SW 1271 (cell line): Measurements from ENCODE around the gene MRPL54.

Experiments
- DNase-seq, 2 experiments: peaks; one replicate each; lab custom pipeline; 2025; lab: John Stamatoyannopoulos, UW

Gene MRPL54

DNA sequence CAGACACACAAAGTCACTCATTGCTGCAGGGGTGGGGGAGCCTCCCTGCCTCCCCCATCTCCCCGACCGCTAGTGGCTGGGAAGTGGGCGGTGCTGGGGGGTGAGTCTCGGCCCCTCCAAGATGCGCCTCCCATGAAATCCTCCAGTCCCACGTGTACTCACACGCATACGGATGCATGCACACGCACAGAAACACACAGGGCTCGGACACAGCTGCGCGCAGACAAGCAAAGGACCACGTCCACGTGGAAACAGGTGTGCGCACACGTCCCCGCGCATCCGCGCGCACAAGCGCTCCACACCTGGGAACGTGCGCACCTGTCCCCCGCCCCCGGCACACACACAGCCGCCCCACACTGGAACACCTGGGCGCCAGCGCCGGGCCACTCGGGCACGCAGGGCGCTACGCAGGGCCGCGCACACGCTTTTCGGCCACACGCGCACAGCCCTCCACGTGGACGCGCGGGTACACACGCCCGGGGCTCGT lies 23.0 kb downstream of the MRPL54 start:
- DNase-seq = no peak

DNA sequence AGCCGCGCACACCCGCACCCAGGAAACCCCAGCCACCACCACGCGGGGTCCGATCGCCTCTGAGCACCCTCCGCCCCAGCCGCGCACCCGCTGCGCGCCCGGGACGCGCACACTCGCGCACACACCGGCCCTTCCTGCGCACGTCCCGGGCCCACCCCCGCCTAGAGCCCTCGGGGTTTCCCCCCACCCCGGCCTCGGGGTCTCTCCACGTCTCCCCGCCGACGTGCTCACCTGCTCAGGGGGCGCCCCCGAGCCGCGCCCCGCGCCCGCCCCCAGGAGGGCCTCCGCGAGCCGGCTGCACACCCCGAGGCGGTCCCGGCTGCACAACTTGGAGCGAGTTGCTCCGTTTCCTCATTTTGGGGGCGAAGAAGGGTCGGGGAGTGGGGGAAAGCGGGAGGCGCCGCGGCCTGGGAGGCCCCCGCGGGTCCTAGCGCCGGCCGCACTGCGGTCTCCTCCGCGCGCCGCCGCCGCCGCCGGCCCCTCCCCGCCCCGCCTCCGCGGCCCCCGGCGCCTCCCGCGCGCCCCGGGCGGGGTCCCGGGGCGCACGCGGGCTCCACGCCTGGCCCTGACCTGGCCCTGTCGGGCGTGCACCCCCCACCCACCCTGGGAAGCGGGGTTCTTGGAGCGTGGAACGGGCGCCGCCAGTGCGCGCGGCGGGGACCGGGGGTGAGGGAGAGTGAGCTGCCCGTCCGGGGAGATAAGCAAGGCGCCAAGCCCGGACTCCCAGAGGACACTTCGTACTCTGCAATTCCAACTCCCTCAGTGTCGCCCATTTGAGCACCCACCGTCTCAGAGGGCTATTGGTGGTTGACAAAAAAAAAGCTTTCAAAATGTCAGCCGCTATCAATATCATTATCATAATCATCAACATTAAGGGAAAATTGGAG lies 23.7 kb downstream of the MRPL54 start, which contains the start of gene MATK:
MATK (minus strand) TSS at position 444 of the 887 bp plus-strand sequence. CDS start 1,246 bp downstream, outside the sequence.
- DNase-seq = no peak

DNA sequence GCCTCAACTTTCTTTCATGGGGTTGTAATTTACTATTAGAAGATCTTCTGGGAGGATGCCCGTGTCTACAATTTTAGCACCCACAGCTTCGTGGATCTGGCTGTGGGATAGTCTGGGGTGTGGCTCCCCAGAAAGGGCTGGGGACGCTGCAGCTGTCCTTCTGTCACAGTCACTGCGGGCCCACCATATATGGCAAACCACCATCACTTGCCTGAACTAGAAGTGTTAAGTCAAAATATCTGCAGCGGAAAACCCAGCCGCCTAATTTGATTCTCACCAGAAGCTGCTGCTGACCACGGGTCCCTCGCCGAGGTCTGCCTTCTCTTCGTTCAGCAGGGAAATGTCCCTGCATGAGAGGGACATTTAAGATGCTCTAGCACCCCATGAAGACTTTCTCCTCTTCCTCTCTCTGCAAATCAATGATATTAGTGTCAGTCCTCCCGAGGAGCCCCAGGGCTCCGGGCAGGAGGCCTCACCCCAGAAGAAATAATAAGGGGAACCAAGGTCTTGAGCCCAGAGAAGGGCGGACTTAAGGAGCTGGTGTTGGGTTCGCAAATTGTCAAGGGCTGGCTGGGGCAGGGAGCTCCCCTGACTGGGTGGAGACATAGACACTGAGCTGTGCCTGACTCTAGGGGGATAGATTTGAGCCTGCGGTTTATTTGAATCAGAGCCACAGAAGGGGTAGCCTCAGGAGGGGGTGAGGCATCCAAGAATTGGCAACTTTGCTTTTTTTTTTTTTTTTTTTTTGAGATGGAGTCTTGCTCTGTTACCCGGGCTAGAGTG lies 26.7 kb downstream of the MRPL54 start:
- no peak for DNase-seq

- no peak for DNase-seq
Observed at GRCh38 chr19:3790209-3790734, 27.8 kb downstream of the MRPL54 start.

DNA sequence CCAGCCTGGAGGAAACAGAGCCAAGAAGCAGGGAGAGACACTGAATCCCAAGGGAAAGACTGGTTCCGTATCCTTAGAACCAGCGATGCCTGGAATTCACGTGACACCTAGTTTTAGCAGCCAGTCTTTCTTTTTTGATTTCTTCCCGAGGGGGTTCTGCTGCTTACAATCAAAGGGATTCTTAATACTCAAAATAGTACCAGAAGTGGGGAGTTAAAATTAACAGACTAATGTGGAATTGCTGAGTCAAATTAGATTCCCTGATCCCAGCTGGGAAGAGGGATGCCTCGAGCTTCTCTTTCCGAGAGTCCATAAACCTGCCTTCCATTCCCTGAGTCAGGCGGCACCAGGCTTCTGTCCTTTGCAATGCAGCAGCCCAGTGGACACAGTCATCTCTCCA lies 28.5 kb downstream of the MRPL54 start:
- no peak for DNase-seq

- no peak for DNase-seq
Observed at GRCh38 chr19:3792114-3792513, 29.6 kb downstream of the MRPL54 start.

- DNase-seq = no peak
Observed at GRCh38 chr19:3793799-3794198, 31.3 kb downstream of the MRPL54 start.

GRCh38 chr19:3796358-3796757 lies 33.9 kb downstream of the MRPL54 start:
- DNase-seq = no peak

GRCh38 chr19:3798137-3798536 lies 35.7 kb downstream of the MRPL54 start:
- no peak for DNase-seq

GRCh38 chr19:3800996-3801395 lies 38.5 kb downstream of the MRPL54 start:
- DNase-seq = no peak

- DNase-seq = no peak
Observed at GRCh38 chr19:3801412-3802096, 39.1 kb downstream of the MRPL54 start.

GRCh38 chr19:3803114-3803888 lies 40.8 kb downstream of the MRPL54 start:
- DNase-seq = no peak

DNA sequence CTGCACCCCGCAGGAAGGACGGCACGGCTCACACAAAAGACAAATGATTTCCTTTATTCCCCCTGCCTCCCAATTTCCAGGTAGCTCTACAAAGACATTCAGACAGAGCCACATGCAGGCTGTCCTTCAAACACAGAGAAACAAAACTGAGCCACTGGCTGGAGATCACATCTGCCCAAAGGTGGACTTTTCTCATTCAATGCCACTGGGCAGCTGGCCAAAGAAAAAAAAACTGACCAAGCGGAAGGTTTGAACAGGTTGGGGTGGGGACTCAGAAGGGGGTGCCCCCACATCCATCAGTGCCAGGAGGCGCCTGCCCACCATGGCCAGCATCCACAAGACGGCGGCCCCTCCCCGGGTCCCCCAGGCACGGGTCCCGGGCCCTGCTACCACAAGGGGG lies 41.5 kb downstream of the MRPL54 start:
- no peak for DNase-seq

- DNase-seq = no peak
Observed at GRCh38 chr19:3804429-3804828, 41.9 kb downstream of the MRPL54 start.

GRCh38 chr19:3805859-3806258 lies 43.4 kb downstream of the MRPL54 start:
- no peak for DNase-seq

GRCh38 chr19:3807131-3807480 lies 44.6 kb downstream of the MRPL54 start:
- no peak for DNase-seq

GRCh38 chr19:3807574-3808354 lies 45.3 kb downstream of the MRPL54 start:
- DNase-seq = no peak

DNA sequence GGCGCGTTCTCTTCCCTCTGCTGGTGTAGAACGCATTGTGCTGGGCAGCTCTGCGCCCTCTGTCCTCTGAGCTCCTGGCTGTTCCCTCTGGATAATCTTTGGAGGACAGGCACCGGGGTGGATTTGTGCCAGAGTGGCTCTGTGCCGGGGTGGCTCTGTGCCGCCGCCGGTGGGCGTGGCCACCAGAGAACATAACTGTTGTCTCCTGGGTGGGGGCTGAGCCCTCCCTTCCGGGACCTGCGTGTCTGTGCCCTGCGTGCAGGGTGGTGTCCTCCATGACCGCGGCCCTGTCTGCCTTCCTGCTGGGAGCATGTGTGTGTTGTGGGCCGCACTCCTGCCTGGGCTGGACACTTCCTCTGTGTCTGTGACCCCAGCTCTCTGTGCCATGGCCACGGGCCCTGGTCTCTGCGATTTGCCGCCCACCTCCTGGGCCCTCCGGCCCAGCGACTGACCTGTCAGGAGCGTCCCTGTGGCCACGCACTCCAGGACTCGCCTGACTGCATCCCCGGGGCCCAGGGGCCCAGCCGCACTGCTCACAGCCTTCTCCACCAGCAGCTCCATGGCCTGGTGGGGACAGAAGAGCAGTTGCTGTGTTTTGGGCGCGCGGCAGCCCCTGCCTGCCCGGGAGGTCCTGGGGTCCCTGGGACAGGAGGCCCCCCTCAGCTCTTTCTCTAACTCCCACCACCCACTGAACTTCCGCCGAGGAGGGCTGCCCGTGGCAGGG lies 46.1 kb downstream of the MRPL54 start:
- DNase-seq = no peak

DNA sequence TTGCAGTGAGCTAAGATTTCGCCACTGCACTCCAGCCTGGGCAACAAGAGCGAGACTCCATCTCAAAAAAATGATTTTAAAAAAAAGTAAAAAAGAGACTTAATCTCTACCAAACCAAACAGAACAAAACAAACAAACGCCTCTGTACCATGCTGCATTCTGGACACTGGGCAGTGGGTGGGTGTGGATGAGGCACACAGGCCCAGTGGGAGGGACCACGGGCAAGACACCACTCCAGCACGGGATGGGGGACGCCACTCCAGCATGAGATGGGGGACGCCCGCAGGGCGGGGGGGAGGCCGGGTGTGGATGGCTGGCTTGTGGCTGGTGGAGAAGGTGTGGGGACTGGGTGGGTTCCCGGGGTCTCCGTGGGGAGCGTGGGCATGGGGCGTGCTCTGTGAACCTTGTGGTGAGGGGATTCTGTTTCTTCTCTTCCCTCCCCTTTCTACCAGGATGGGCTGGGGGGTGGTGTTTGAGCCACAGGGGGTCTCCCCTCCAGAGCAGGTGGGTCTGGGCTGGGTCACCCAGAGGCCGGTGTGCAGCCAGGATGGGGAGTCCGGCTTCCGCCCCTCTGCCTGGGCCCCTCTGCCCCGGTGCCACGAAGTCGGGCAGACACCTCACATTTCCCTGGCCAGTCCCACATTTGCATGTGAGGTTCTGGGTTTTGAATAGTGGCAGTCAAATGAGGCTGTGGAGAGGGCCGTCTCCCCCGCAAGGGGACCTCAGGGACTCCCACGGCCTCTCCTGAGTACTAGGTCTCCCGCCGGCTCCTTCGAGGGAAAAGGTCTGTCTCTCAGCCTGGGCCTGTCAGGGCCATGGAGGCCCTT lies 47.6 kb downstream of the MRPL54 start:
- no peak for DNase-seq
